HCT116 (cell line): ENCODE measurements around the gene AMBRA1. TPM values are rescaled to one million over a fixed set of nuclear protein-coding genes. Genes with fewer than 3 reads are reported as not detected.

ENCODE experiments used
- ATAC-seq: fragments of 200-7000 bp; cut with Tn5 transposase; 2 replicates; pipeline ENCODE4 v1.9.1; 2020; ENCODE audit warnings: mild to moderate bottlenecking, moderate library complexity
- BruUV-seq: library from RNA; stranded (reverse); fragments of 400-500 nt; replicated peaks from 2 replicates; lab custom pipeline; 2021; lab: Mats Ljungman, UMichigan
- CTCF ChIA-PET: fragments of 300-600 bp; sonication (Branson Sonifier 250); formaldehyde crosslinking; loops from one replicate; lab custom pipeline; 2021; ENCODE audit warnings: antibody characterized with exemption; lab: Charles Lee
- POLR2A ChIA-PET: fragments of 300-600, 350-600 bp; sonication (Branson Sonifier 250); formaldehyde crosslinking; loops from one replicate; lab custom pipeline; 2021; ENCODE audit warnings: antibody characterized with exemption; lab: Charles Lee
- RAD21 ChIA-PET, 2 experiments: fragments of 300-600 bp; sonication (Branson Sonifier 250); formaldehyde crosslinking; loops; one replicate each; lab custom pipeline; 2023; ENCODE audit warnings: low total read pairs in 2 of 2; ENCODE audit not compliant: uncharacterized antibody in 2 of 2, unreplicated experiment in 2 of 2, low non-redundant PET in 1 of 2; lab: Charles Lee
- DNase-seq: peaks from one replicate; pipeline ENCODE4 v3.0.0-alpha.2; 2010; ENCODE audit warnings: low read depth, low spot score
- H2AFZ ChIP-seq: fragments of 200-600 bp; shearing (Covaris generic), sonication (generic); 2 replicates; pipeline ENCODE4 v1.6.1; 2017; ENCODE audit warnings: low read depth, mixed run types, mixed read lengths, antibody characterized with exemption, low read length; ENCODE audit not compliant: poor library complexity, severe bottlenecking
- H3K27ac ChIP-seq: 2 replicates; pipeline ENCODE4 v1.5.1; 2012; ENCODE audit warnings: low read depth, low read length
- H3K27me3 ChIP-seq: fragments of 200-600 bp; sonication (generic); 2 replicates; pipeline ENCODE4 v1.6.1; 2016; ENCODE audit warnings: mixed run types, low read length, mixed read lengths; ENCODE audit not compliant: insufficient read depth
- H3K36me3 ChIP-seq, 2 experiments: fragments of 200-500 bp in 1 of 2; fragments of 200-600 bp in 1 of 2; sonication (Bioruptor generic) in 1 of 2; sonication (generic) in 1 of 2; 2 replicates each; pipeline versions ENCODE4 v1.5.1 to v1.6.1; 2014 to 2016; ENCODE audit warnings: low read length in 2 of 2, inconsistent platforms in 1 of 2, mixed read lengths in 1 of 2, mixed run types in 1 of 2; ENCODE audit not compliant: insufficient read depth in 2 of 2, control insufficient read depth in 1 of 2
- H3K4me1 ChIP-seq, 2 experiments: fragments of 200-600 bp in 1 of 2; sonication (generic) in 1 of 2; 2 replicates each; pipeline versions ENCODE4 v1.5.1 to v1.6.1; 2012 to 2017; ENCODE audit warnings: low read length in 2 of 2, inconsistent platforms in 1 of 2, mild to moderate bottlenecking in 1 of 2, mixed read lengths in 1 of 2, mixed run types in 1 of 2, moderate library complexity in 1 of 2; ENCODE audit not compliant: insufficient read depth in 2 of 2, control insufficient read depth in 1 of 2
- H3K4me2 ChIP-seq: fragments of 200-600 bp; sonication (generic); 2 replicates; pipeline ENCODE4 v1.6.1; 2017; ENCODE audit warnings: mixed run types, low read length, mixed read lengths
- H3K4me3 ChIP-seq, 2 experiments: fragments of 200-600 bp in 1 of 2; sonication (generic) in 1 of 2; replicated peaks in 1 of 2; 2 replicates each; pipeline ENCODE4 v1.5.1; 2011 to 2016; ENCODE audit warnings: low read length in 2 of 2, control low read depth in 1 of 2, low read depth in 1 of 2, mild to moderate bottlenecking in 1 of 2, mixed read lengths in 1 of 2, mixed run types in 1 of 2
- H3K79me2 ChIP-seq: fragments of 200-600 bp; sonication (generic); 2 replicates; pipeline ENCODE4 v1.6.1; 2017; ENCODE audit warnings: mild to moderate bottlenecking, mixed run types, low read length, moderate library complexity, mixed read lengths; ENCODE audit not compliant: insufficient read depth
- H3K9ac ChIP-seq: fragments of 200-600 bp; sonication (generic); 2 replicates; pipeline ENCODE4 v1.6.1; 2016; ENCODE audit warnings: low read length, mixed read lengths
- H3K9me2 ChIP-seq: fragments of 200-600 bp; sonication (generic), shearing (Covaris generic); 2 replicates; pipeline ENCODE4 v1.6.1; 2017; ENCODE audit warnings: mixed run types, mild to moderate bottlenecking, moderate library complexity; ENCODE audit not compliant: insufficient read depth
- H3K9me3 ChIP-seq, 2 experiments: fragments of 200-500 bp in 1 of 2; fragments of 200-600 bp in 1 of 2; sonication (Bioruptor generic) in 1 of 2; sonication (generic) in 1 of 2; 2 replicates each; pipeline ENCODE4 v1.6.1; 2014 to 2017; ENCODE audit warnings: low read length in 2 of 2, mixed read lengths in 2 of 2, inconsistent platforms in 1 of 2, low read depth in 1 of 2, mild to moderate bottlenecking in 1 of 2, mixed run types in 1 of 2, moderate library complexity in 1 of 2; ENCODE audit not compliant: control insufficient read depth in 1 of 2, insufficient read depth in 1 of 2
- H4K20me1 ChIP-seq: fragments of 200-600 bp; sonication (generic), shearing (Covaris generic); 2 replicates; pipeline ENCODE4 v1.6.1; 2017; ENCODE audit warnings: mixed run types, mild to moderate bottlenecking, moderate library complexity; ENCODE audit not compliant: insufficient read depth
- ATF3 ChIP-seq: IDR thresholded peaks from 2 replicates; pipeline ENCODE4 v1.6.1; 2012
- CBX3 ChIP-seq: IDR thresholded peaks from 2 replicates; pipeline ENCODE4 v1.6.1; 2012; ENCODE audit warnings: low read depth
- CTCF ChIP-seq, 3 experiments: fragments of 200-600 bp in 1 of 3; sonication (generic) in 1 of 3; IDR thresholded peaks in 2 of 3; conservative IDR thresholded peaks in 1 of 3; 2 replicates each; pipeline ENCODE4 v1.5.1; 2012 to 2017; ENCODE audit warnings: low read depth in 2 of 3, low read length in 2 of 3, antibody characterized with exemption in 1 of 3, borderline replicate concordance in 1 of 3, control low read depth in 1 of 3, mild to moderate bottlenecking in 1 of 3, mixed read lengths in 1 of 3, mixed run types in 1 of 3, moderate library complexity in 1 of 3; ENCODE audit not compliant: insufficient read depth in 1 of 3
- ELF1 ChIP-seq: IDR thresholded peaks from 2 replicates; pipeline ENCODE4 v1.6.1; 2012; ENCODE audit warnings: low read depth, borderline replicate concordance
- EZH2 ChIP-seq: fragments of 200-600 bp; sonication (generic); IDR thresholded peaks from 2 replicates; pipeline ENCODE4 v1.6.1; 2017; ENCODE audit warnings: antibody characterized with exemption, mixed run types
- EZH2phosphoT487 ChIP-seq: fragments of 200-600 bp; IDR thresholded peaks from 2 replicates; pipeline ENCODE4 v1.6.1; 2018; ENCODE audit warnings: antibody characterized with exemption, borderline replicate concordance
- JUND ChIP-seq: IDR thresholded peaks from 2 replicates; pipeline ENCODE4 v1.6.1; 2012
- MAX ChIP-seq: IDR thresholded peaks from 2 replicates; pipeline ENCODE4 v1.6.1; 2012
- POLR2A ChIP-seq: IDR thresholded peaks from 2 replicates; pipeline ENCODE4 v1.7.0; 2011; ENCODE audit warnings: borderline replicate concordance; ENCODE audit not compliant: insufficient read depth, insufficient read length; ENCODE audit errors: extremely low read depth
- TCF7L2 ChIP-seq: IDR thresholded peaks from 2 replicates; pipeline ENCODE4 v1.7.0; 2011; ENCODE audit warnings: borderline replicate concordance, inconsistent platforms; ENCODE audit not compliant: insufficient read depth, insufficient read length; ENCODE audit errors: extremely low read depth
- YY1 ChIP-seq: IDR thresholded peaks from 2 replicates; pipeline ENCODE4 v1.6.1; 2011; ENCODE audit warnings: low read length, low read depth, moderate library complexity, mild to moderate bottlenecking; ENCODE audit not compliant: insufficient replicate concordance; ENCODE audit errors: extremely low read depth
- ZBTB33 ChIP-seq: IDR thresholded peaks from 2 replicates; pipeline ENCODE4 v1.6.1; 2011; ENCODE audit warnings: mild to moderate bottlenecking, low read length, moderate library complexity; ENCODE audit not compliant: insufficient replicate concordance; ENCODE audit errors: extremely low read depth
- intact Hi-C: fragments of 100-400 bp; cut with micrococcal nuclease; formaldehyde crosslinking; loops from 2 replicates; pipeline ENCODE4 v1.10.0; 2022
- total RNA-seq: library from RNA; stranded (reverse); gene quantifications from one replicate; pipeline ENCODE4 v1.2.1, GENCODE V29; 2021; ENCODE audit not compliant: unreplicated experiment

AMBRA1 gene
- total RNA-seq, 1 experiment from 2014 or later = 22.7 TPM

GRCh38 chr11:46455834-46456233 lies 138.0 kb downstream of the AMBRA1 start:
- RAD21 ChIA-PET = no interaction called here
- Histone ChIP-seq H3K9me2 (no peaks in the 10 kb centered on the region), H3K4me1 (no peaks in the 10 kb centered on the region), H3K4me3 (no peak overlapping the region), H3K36me3 (no peaks in the 10 kb centered on the region), H4K20me1 (no peaks in the 10 kb centered on the region), H3K27ac (no peak overlapping the region), H3K9me3 (no peaks in the 10 kb centered on the region), H3K4me2 (no peak overlapping the region), H3K79me2 (no peaks in the 10 kb centered on the region), H2AFZ (no peak overlapping the region), H3K27me3 (no peaks in the 10 kb centered on the region), H3K9ac (no peak overlapping the region)
- POLR2A ChIA-PET = no interaction called here
- DNase-seq (no peak), ATAC-seq (no peak)
- intact Hi-C loops = no loop called here
- TF ChIP-seq CBX3 (no peak), ATF3 (no peak), TCF7L2 (no peak), POLR2A (no peak), CTCF (IDR thresholded peaks at IDR 0.05 in 2 of 3, conservative IDR thresholded peaks at IDR 0.05 in 1 of 3; ENCODE audit: borderline replicate concordance in 1 of 3, insufficient read depth in 1 of 3, low read depth in 2 of 3, low read length in 2 of 3) (no peak), ELF1 (no peak), YY1 (no peak), EZH2 (no peak), MAX (no peak), EZH2phosphoT487 (no peak), ZBTB33 (no peak), JUND (no peak)
- no TSS peak for BruUV-seq
- CTCF ChIA-PET = no interaction called here
